HepG2 (cell line): ENCODE measurements around the gene SLC35A3. TPM values are rescaled to one million over a fixed set of nuclear protein-coding genes. Genes with fewer than 3 reads are reported as not detected.

Experiments
- ASH2L ChIP-seq: fragments of 300-600, 200-600 bp; sonication (generic); IDR thresholded peaks from 2 replicates; pipeline ENCODE4 v1.7.0; 2017; ENCODE audit warnings: low read depth, mild to moderate bottlenecking, moderate library complexity, mixed read lengths, low read length; ENCODE audit not compliant: insufficient read length
- ETV6 ChIP-seq: sonication (generic); formaldehyde crosslinking; conservative IDR thresholded peaks from 2 replicates; pipeline ENCODE4 v1.4.0; 2020; ENCODE audit warnings: missing genetic modification reagents
- FOXC1 ChIP-seq: sonication (generic); formaldehyde crosslinking; IDR thresholded peaks from 2 replicates; pipeline ENCODE4 v1.8.0; 2022; ENCODE audit warnings: mild to moderate bottlenecking, missing genetic modification reagents, borderline replicate concordance
- GATAD2A ChIP-seq: IDR thresholded peaks from 2 replicates; pipeline ENCODE4 v1.6.1; 2016
- HES4 ChIP-seq: sonication (generic); formaldehyde crosslinking; IDR thresholded peaks from 2 replicates; pipeline ENCODE4 v1.9.0; 2021; ENCODE audit warnings: mild to moderate bottlenecking, missing genetic modification reagents, borderline replicate concordance
- KMT2A ChIP-seq: sonication (generic); formaldehyde crosslinking; IDR thresholded peaks from 2 replicates; pipeline ENCODE4 v1.4.0; 2020; ENCODE audit warnings: missing genetic modification reagents
- MTA3 ChIP-seq: sonication (generic); formaldehyde crosslinking; IDR thresholded peaks from 2 replicates; pipeline ENCODE4 v1.4.0; 2020; ENCODE audit warnings: missing genetic modification reagents
- NONO ChIP-seq, 2 experiments: fragments of 450-650 bp in 1 of 2; sonication (generic) in 1 of 2; formaldehyde crosslinking in 1 of 2; IDR thresholded peaks in 1 of 2; conservative IDR thresholded peaks in 1 of 2; 2 replicates each; pipeline versions ENCODE4 v1.6.1 to v1.8.0; 2017 to 2022; ENCODE audit warnings: mild to moderate bottlenecking in 1 of 2, missing genetic modification reagents in 1 of 2, moderate library complexity in 1 of 2
- POLR2A ChIP-seq, 2 experiments: IDR thresholded peaks; 2 replicates each; pipeline ENCODE4 v1.6.1; 2011; ENCODE audit warnings: low read depth in 2 of 2, low read length in 2 of 2, mild to moderate bottlenecking in 1 of 2, moderate library complexity in 1 of 2; ENCODE audit not compliant: insufficient read depth in 1 of 2
- STAT5B ChIP-seq: sonication (generic); formaldehyde crosslinking; IDR thresholded peaks from 2 replicates; pipeline ENCODE4 v1.4.0; 2020; ENCODE audit warnings: missing genetic modification reagents
- ZFY ChIP-seq: sonication (generic); formaldehyde crosslinking; IDR thresholded peaks from 2 replicates; pipeline ENCODE4 v1.4.0; 2020; ENCODE audit warnings: missing genetic modification reagents
- ZNF264 ChIP-seq: sonication (generic); formaldehyde crosslinking; IDR thresholded peaks from 2 replicates; pipeline ENCODE4 v1.4.0; 2020; ENCODE audit warnings: missing genetic modification reagents
- ZNF441 ChIP-seq: sonication (generic); formaldehyde crosslinking; IDR thresholded peaks from 2 replicates; pipeline ENCODE4 v1.7.0; 2021; ENCODE audit warnings: missing genetic modification reagents, borderline replicate concordance
- ZNF446 ChIP-seq: sonication (generic); formaldehyde crosslinking; IDR thresholded peaks from 2 replicates; pipeline ENCODE4 v1.5.0; 2020; ENCODE audit warnings: mild to moderate bottlenecking, missing genetic modification reagents
- polyA plus RNA-seq, 8 experiments: library from polyadenylated mRNA; depleted of rRNA in 3 of 8; stranded (reverse) in 7 of 8; unstranded in 1 of 8; fragments of >200 nt; fragmentation: Illumina TruSeq in 4 of 8; extraction: Trizol in 4 of 8; gene quantifications; 2 replicates each; pipeline versions ENCODE4 v1.2.1 to v1.2.3, GENCODE V29; 2011 to 2016; ENCODE audit warnings: low read depth in 4 of 8, missing spikeins in 1 of 8, mixed read lengths in 1 of 8; ENCODE audit not compliant: insufficient read depth in 1 of 8
- total RNA-seq, 5 experiments: library from RNA; depleted of rRNA; stranded (reverse); fragments of >200 nt; fragmentation: Illumina TruSeq; extraction: Trizol; gene quantifications; 2 replicates each; pipeline ENCODE4 v1.2.3, GENCODE V29; 2016; ENCODE audit warnings: low read depth in 1 of 5
- TF ChIP-seq, protein P1 (sequence below): sonication (generic); formaldehyde crosslinking; IDR thresholded peaks from 2 replicates; pipeline ENCODE4 v1.9.0; 2021; ENCODE audit warnings: missing genetic modification reagents, borderline replicate concordance
- TF ChIP-seq, protein P2 (sequence below): sonication (generic); formaldehyde crosslinking; IDR thresholded peaks from 2 replicates; pipeline ENCODE4 v1.8.0; 2023; ENCODE audit warnings: mild to moderate bottlenecking, missing genetic modification reagents
- TF ChIP-seq, protein P3 (sequence below): IDR thresholded peaks from 2 replicates; pipeline ENCODE4 v1.6.1; 2012; ENCODE audit warnings: inconsistent platforms

SLC35A3 gene
- total and polyA plus RNA-seq, 2 of the 13 experiments (the other 11 are each of a cell fraction or from before 2014, with no cell fraction given) = 11.2 to 24.9 TPM

GRCh38 chr1:100038660-100039287 is 69.0 kb downstream of the SLC35A3 start (continued):
- TF ChIP-seq, protein P1, sequence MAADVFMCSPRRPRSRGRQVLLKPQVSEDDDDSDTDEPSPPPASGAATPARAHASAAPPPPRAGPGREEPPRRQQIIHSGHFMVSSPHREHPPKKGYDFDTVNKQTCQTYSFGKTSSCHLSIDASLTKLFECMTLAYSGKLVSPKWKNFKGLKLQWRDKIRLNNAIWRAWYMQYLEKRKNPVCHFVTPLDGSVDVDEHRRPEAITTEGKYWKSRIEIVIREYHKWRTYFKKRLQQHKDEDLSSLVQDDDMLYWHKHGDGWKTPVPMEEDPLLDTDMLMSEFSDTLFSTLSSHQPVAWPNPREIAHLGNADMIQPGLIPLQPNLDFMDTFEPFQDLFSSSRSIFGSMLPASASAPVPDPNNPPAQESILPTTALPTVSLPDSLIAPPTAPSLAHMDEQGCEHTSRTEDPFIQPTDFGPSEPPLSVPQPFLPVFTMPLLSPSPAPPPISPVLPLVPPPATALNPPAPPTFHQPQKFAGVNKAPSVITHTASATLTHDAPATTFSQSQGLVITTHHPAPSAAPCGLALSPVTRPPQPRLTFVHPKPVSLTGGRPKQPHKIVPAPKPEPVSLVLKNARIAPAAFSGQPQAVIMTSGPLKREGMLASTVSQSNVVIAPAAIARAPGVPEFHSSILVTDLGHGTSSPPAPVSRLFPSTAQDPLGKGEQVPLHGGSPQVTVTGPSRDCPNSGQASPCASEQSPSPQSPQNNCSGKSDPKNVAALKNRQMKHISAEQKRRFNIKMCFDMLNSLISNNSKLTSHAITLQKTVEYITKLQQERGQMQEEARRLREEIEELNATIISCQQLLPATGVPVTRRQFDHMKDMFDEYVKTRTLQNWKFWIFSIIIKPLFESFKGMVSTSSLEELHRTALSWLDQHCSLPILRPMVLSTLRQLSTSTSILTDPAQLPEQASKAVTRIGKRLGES = 0 out of 2 replicates have a peak, but pooled peaks have one; percentile 16
- TF ChIP-seq ZNF264 (peak; percentile 43; the same call in 1 of the 2 replicates), MTA3 (CRISPR knock-in tag) (no peak), ASH2L (peak; percentile 80), NONO (IDR thresholded peaks at IDR 0.05) (no peak), NONO (CRISPR knock-in tag; conservative IDR thresholded peaks at IDR 0.05) (no peak), GATAD2A (0 out of 2 replicates have a peak, but pooled peaks have one; percentile 13), POLR2A (IDR thresholded peaks at IDR 0.05; ENCODE audit: insufficient read depth in 1 of 2, low read depth in 2 of 2, low read length in 2 of 2) (peak; percentile 16 to 31; a peak in 2 of 4 replicates), STAT5B (CRISPR knock-in tag) (no peak), ZNF441 (CRISPR knock-in tag) (peak; percentile 17; the same call in 1 of the 2 replicates), KMT2A (peak; percentile 11; the same call in 1 of the 2 replicates), ZNF446 (CRISPR knock-in tag) (peak; percentile 6; the same call in 1 of the 2 replicates), ETV6 (CRISPR knock-in tag) (0 out of 2 replicates have a peak, but pooled peaks have one; percentile 4), ZFY (CRISPR knock-in tag) (0 out of 2 replicates have a peak, but pooled peaks have one; percentile 15), FOXC1 (CRISPR knock-in tag) (no peak), HES4 (CRISPR knock-in tag) (peak; percentile 85)
- TF ChIP-seq, protein P2, sequence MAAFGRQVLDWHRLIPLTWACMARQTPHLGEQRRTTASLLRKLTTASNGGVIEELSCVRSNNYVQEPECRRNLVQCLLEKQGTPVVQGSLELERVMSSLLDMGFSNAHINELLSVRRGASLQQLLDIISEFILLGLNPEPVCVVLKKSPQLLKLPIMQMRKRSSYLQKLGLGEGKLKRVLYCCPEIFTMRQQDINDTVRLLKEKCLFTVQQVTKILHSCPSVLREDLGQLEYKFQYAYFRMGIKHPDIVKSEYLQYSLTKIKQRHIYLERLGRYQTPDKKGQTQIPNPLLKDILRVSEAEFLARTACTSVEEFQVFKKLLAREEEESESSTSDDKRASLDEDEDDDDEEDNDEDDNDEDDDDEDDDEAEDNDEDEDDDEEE (CRISPR knock-in tag) = 0 out of 2 replicates have a peak, but pooled peaks have one; percentile 40
- TF ChIP-seq, protein P3, sequence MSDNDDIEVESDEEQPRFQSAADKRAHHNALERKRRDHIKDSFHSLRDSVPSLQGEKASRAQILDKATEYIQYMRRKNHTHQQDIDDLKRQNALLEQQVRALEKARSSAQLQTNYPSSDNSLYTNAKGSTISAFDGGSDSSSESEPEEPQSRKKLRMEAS = peak; percentile 30; the same call in 1 of the 2 replicates
